SU-DHL-6 (cell line): ENCODE measurements around the gene NT5DC3.

Experiments
- H2AFZ ChIP-seq: fragments of 200-600 bp; sonication (generic); 2 replicates; pipeline ENCODE4 v1.6.1; 2014; ENCODE audit warnings: low read depth, mild to moderate bottlenecking, moderate library complexity, mixed read lengths, antibody characterized with exemption, low read length; ENCODE audit not compliant: severe bottlenecking
- H3F3A ChIP-seq: fragments of 200-600 bp; shearing (Covaris generic); 2 replicates; pipeline ENCODE4 v1.6.0; 2016; ENCODE audit warnings: antibody characterized with exemption, mild to moderate bottlenecking; ENCODE audit not compliant: insufficient read depth
- H3K27ac ChIP-seq: fragments of 200-600 bp; sonication (generic); 2 replicates; pipeline ENCODE4 v1.5.1; 2016; ENCODE audit warnings: low read depth, mild to moderate bottlenecking, low read length, moderate library complexity, mixed read lengths
- H3K27me3 ChIP-seq: fragments of 200-600 bp; sonication (generic), shearing (Covaris generic); 2 replicates; pipeline ENCODE4 v1.6.0; 2014; ENCODE audit warnings: mild to moderate bottlenecking, low read length
- H3K36me3 ChIP-seq: fragments of 200-600 bp; sonication (generic); 2 replicates; pipeline ENCODE4 v1.6.1; 2014; ENCODE audit warnings: mild to moderate bottlenecking, low read length, mixed read lengths
- H3K4me2 ChIP-seq: fragments of 300-600, 200-600 bp; shearing (Covaris generic), sonication (generic); 2 replicates; pipeline ENCODE4 v1.6.0; 2014; ENCODE audit warnings: low read length, low read depth, mild to moderate bottlenecking; ENCODE audit not compliant: poor library complexity, severe bottlenecking
- H3K4me3 ChIP-seq: fragments of 200-600 bp; sonication (generic); 2 replicates; pipeline ENCODE4 v1.5.1; 2014; ENCODE audit warnings: antibody characterized with exemption, low read length, mild to moderate bottlenecking, mixed read lengths; ENCODE audit not compliant: insufficient read depth, poor library complexity, severe bottlenecking
- H3K79me2 ChIP-seq: fragments of 200-600 bp; sonication (generic); 2 replicates; pipeline ENCODE4 v1.6.1; 2014; ENCODE audit warnings: mild to moderate bottlenecking, low read length, moderate library complexity; ENCODE audit not compliant: insufficient read depth
- H3K9ac ChIP-seq: fragments of 200-600 bp; sonication (generic); 2 replicates; pipeline ENCODE4 v1.7.0; 2014; ENCODE audit warnings: mild to moderate bottlenecking, low read length
- H3K9me2 ChIP-seq: fragments of 200-600 bp; sonication (generic); replicated peaks from 2 replicates; pipeline ENCODE4 v1.6.1; 2014; ENCODE audit warnings: low read length; ENCODE audit not compliant: insufficient read depth
- H3K9me3 ChIP-seq: fragments of 200-600 bp; sonication (generic); 2 replicates; pipeline ENCODE4 v1.6.1; 2014; ENCODE audit warnings: low read length, mixed read lengths; ENCODE audit not compliant: insufficient read depth
- H4K20me1 ChIP-seq: fragments of 200-600 bp; sonication (generic); 2 replicates; pipeline ENCODE4 v1.6.1; 2014; ENCODE audit warnings: low read depth, mild to moderate bottlenecking, antibody characterized with exemption, low read length, moderate library complexity, mixed read lengths
- CTCF ChIP-seq: fragments of 200-600 bp; sonication (generic); IDR thresholded peaks from one replicate; pipeline ENCODE4 v1.5.1; 2017; ENCODE audit warnings: antibody characterized with exemption, mild to moderate bottlenecking, low read length, moderate library complexity; ENCODE audit not compliant: insufficient read depth, poor library complexity, severe bottlenecking
- EZH2phosphoT487 ChIP-seq: fragments of 200-600 bp; sonication (generic), shearing (Covaris generic); conservative IDR thresholded peaks from 2 replicates; pipeline ENCODE4 v1.6.1; 2018; ENCODE audit warnings: mild to moderate bottlenecking, antibody characterized with exemption, low read length, moderate library complexity, mixed read lengths

NT5DC3 gene

DNA sequence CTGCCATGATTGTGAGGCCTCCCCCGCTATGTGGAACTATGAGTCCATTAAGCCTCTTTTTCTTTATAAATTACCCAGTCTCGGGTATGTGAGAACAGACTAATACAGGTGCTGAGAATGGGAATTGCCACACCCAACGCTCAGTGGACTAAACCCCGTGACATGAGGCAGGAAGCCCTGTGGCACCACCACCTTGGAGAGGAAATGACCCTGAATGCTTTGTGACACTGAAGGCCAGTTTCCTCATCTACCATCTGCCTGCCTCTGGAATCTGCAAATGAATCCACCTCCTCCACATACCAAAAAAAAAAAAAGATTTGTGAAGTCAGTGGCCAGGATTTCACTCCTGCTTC is 41.6 kb downstream of the NT5DC3 start:
- Histone ChIP-seq H3K9ac (no peak overlapping the region), H3K27me3 (no peaks in the 10 kb centered on the region), H3K9me2 (no peaks in the 10 kb centered on the region), H3K79me2 (no peaks in the 10 kb centered on the region), H2AFZ (no peak overlapping the region), H3K27ac (no peak overlapping the region), H4K20me1 (no peaks in the 10 kb centered on the region), H3K36me3 (no peaks in the 10 kb centered on the region), H3F3A (no peaks in the 10 kb centered on the region), H3K4me2 (no peak overlapping the region), H3K4me3 (no peak overlapping the region), H3K9me3 (no peaks in the 10 kb centered on the region)
- TF ChIP-seq CTCF (no peak), EZH2phosphoT487 (no peak)

- no peak for TF ChIP-seq CTCF
- no peak for TF ChIP-seq EZH2phosphoT487
- no peaks in the 10 kb centered on the region for H3K9me2 ChIP-seq
- H3K79me2 ChIP-seq, result no peaks in the 10 kb centered on the region
- no peaks in the 10 kb centered on the region for H3K27me3 ChIP-seq
- H3K9ac ChIP-seq, result no peak overlapping the region
- no peak overlapping the region for H2AFZ ChIP-seq
- no peaks in the 10 kb centered on the region for H3K36me3 ChIP-seq
- no peaks in the 10 kb centered on the region for H3F3A ChIP-seq
- no peak overlapping the region for H3K4me2 ChIP-seq
- H3K27ac ChIP-seq, result no peak overlapping the region
- H3K9me3 ChIP-seq, result no peaks in the 10 kb centered on the region
- H4K20me1 ChIP-seq, result no peaks in the 10 kb centered on the region
- H3K4me3 ChIP-seq, result no peak overlapping the region
Measured at GRCh38 chr12:103798586-103798985, 42.4 kb downstream of the NT5DC3 start.

DNA sequence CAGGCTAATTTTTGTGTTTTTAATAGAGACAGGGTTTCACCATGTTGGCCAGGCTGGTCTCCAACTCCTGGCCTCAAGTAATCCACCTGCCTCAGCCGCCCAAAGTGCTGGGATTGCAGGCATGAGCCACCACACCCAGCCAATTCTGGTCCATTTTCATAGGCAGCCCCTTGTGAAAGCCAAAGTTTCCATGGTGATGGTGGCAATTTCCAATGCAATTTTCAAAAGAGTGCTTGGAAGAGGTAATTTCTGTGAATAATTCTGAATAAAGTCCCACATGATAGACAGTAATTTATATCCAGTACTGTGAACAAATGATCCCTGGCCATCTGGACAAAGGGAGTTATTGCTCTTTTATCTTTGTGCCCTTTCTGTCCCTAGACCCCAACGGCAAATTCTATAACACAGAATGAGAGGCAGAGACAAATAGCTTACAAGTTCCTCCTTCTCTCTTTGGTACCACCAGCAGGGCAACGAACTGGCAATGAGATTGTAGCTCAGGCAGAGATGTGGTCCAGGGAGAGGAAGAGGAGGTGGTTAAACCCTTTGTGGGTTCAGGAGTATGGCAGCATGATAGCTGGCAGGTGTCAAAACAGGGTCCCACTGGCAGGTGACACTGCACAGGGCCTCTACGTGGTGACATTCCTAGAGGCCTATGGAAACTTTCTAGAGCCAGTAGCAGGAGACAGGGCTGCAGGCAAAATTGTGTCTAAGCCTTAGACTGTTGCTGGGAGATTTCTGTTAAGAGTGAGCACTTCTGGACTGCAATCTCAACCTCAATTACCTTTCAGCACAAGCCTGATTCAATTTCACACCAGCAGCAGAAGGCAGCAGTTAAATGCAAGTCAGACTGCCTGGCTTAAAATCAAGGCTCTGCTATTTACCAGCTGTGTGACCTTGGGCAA is 46.5 kb downstream of the NT5DC3 start:
- H3K9me2 ChIP-seq, result no peaks in the 10 kb centered on the region
- no peak overlapping the region for H3K9ac ChIP-seq
- no peaks in the 10 kb centered on the region for H3K9me3 ChIP-seq
- H3K4me2 ChIP-seq, result no peak overlapping the region
- no peak overlapping the region for H3K27ac ChIP-seq
- H3F3A ChIP-seq, result no peaks in the 10 kb centered on the region
- H3K27me3 ChIP-seq, result no peaks in the 10 kb centered on the region
- H3K79me2 ChIP-seq, result no peaks in the 10 kb centered on the region
- H2AFZ ChIP-seq, result no peak overlapping the region
- TF ChIP-seq CTCF (no peak), EZH2phosphoT487 (no peak)
- no peaks in the 10 kb centered on the region for H4K20me1 ChIP-seq
- H3K36me3 ChIP-seq, result no peaks in the 10 kb centered on the region
- H3K4me3 ChIP-seq, result no peak overlapping the region
